Activated CD4-positive, alpha-beta T cell treated with anti-CD3 and anti-CD28 coated beads, Interleukin-2, amount 10 ng/mL, durations not matched to agents 7 days and 5 days (primary cell): ENCODE data around the gene ACTR1A. TPM values are rescaled to one million over a fixed set of nuclear protein-coding genes. Genes with fewer than 3 reads are reported as not detected.

Experiments
- CTCF ChIA-PET: fragments of 350-600 bp; sonication (Branson Sonifier 250); formaldehyde crosslinking; loops from one replicate; lab custom pipeline; 2021; ENCODE audit warnings: antibody characterized with exemption; lab: Charles Lee
- POLR2A ChIA-PET: fragments of 350-600 bp; sonication (Branson Sonifier 250); formaldehyde crosslinking; loops from one replicate; lab custom pipeline; 2021; ENCODE audit warnings: antibody characterized with exemption; lab: Charles Lee
- DNase-seq: peaks from one replicate; pipeline ENCODE4 v3.0.0-alpha.2; 2020
- H3K27ac Mint-ChIP-seq: one replicate; pipeline ENCODE4 v1.8.0; 2021; ENCODE audit warnings: mild to moderate bottlenecking, moderate library complexity, mixed read lengths
- H3K27me3 Mint-ChIP-seq: one replicate; pipeline ENCODE4 v1.8.0; 2021; ENCODE audit warnings: mixed read lengths
- H3K36me3 Mint-ChIP-seq: one replicate; pipeline ENCODE4 v1.8.0; 2021; ENCODE audit warnings: low read depth, mixed read lengths
- H3K4me1 Mint-ChIP-seq: one replicate; pipeline ENCODE4 v1.8.0; 2021; ENCODE audit warnings: mixed read lengths
- H3K4me3 Mint-ChIP-seq: one replicate; pipeline ENCODE4 v1.8.0; 2021; ENCODE audit warnings: mild to moderate bottlenecking, moderate library complexity, mixed read lengths
- H3K9me3 Mint-ChIP-seq: one replicate; pipeline ENCODE4 v1.8.0; 2021; ENCODE audit warnings: mixed read lengths
- total RNA-seq, 2 experiments: library from RNA; stranded (reverse); gene quantifications; one replicate each; pipeline ENCODE4 v1.2.3, GENCODE V29; 2021

The ACTR1A gene
- total RNA-seq = 10 to 100 TPM; 76.1 to 84.5 TPM

DNA sequence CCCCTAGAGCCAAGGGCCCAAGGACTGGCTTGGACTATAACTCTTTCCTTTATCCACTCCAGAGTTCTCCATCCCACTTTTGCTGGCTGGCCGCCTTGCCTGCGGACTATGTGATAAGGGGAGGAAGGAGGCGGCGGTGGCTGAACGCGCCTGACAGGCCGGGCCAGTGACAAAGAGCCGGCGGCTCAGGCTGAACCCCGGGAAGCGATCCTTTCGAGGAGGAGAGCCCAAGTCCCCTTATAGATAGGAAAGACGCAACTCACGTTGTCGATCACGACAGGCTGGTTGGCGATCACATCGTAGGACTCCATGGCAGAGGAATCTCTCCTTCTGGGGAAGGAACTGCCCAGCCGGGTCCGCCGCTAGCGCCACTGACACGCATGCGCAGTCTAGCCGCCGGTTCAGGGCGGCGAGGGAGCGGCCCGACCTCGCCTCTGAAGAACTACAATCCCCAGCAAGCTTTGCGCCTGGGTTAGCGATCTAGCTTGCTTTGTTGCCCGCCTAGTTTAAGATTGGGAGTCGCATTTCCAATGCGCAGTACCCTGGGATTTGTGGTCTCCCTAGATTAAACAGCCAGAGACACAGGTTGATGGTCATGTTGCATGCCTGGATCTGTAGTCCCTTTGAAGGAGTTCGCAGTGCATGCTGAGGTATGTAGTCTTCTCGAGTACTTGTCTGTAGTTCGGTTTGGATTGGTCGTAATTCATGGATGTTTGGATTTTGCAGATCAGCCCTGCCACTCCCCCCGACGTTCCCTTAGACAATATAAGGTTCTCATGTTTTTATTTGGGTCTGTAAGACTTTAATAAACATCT lies at the start of gene ACTR1A:
TSS of gene ACTR1A (minus strand) at position 376 of the 815 bp plus-strand sequence. CDS start at position 311, 65 bp downstream.
- no peak within 1 kb of the TSS for H3K4me3 Mint-ChIP-seq
- no peak within 1 kb of the TSS for H3K27ac Mint-ChIP-seq
- H3K36me3 Mint-ChIP-seq = peaks cover 15% of the 10 kb centered on the region
- no peaks in the 10 kb centered on the region for H3K9me3 Mint-ChIP-seq
- no peaks in the 10 kb centered on the region for H3K27me3 Mint-ChIP-seq
- CTCF ChIA-PET = interaction anchor here (0.6 to 3.8 kb wide), 13 partner anchors 9 to 124 kb away, joined by 3 to 36 read pairs (median 6); partner anchors contain the start of gene C10orf95
- POLR2A ChIA-PET = interaction anchor here (0.6 kb wide), 1 partner anchor 31 kb away, joined by 6 read pairs; no protein-coding TSS in a partner anchor
- peak; percentile 96 for DNase-seq
- H3K4me1 Mint-ChIP-seq = peaks cover 38% of the 10 kb centered on the region

DNA sequence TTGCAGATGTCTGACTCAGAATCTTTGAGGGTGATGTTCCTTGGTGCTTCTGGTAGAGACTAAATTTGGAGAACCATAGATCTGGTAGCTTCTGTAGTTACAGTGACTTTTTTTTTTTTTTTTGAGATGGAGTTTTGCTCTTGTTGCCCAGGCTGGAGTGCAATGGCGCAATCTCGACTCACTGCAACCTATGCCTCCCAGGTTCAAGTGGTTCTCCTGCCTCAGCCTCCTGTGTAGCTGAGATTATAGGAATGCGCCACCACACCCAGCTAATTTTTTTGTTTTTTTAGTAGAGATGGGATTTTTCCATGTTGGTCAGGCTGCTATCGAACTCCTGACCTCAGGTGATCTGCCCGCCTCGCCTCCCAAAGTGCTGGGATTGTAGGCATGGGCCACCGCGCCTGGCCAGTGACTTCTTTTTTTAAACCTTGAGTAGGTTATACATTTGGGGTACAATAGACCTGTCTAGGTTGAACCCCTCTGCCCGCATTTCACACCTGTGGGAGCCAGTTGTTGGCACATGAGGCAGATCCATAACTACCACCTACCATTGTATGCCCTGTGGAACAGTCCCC lies 48.2 kb upstream of the ACTR1A start:
- H3K4me1 Mint-ChIP-seq = no peaks in the 10 kb centered on the region
- no peaks in the 10 kb centered on the region for H3K9me3 Mint-ChIP-seq
- ChIA-PET POLR2A (no interaction called here), CTCF (interaction anchor here (1.6 kb wide), 2 partner anchors 47 to 333 kb away, joined by 3 to 4 read pairs; partner anchors contain the start of gene SUFU)
- H3K27me3 Mint-ChIP-seq = no peaks in the 10 kb centered on the region
- no peak for DNase-seq
- H3K36me3 Mint-ChIP-seq = peaks cover 14% of the 10 kb centered on the region
- no peak overlapping the region for H3K27ac Mint-ChIP-seq
- no peak overlapping the region for H3K4me3 Mint-ChIP-seq

DNA sequence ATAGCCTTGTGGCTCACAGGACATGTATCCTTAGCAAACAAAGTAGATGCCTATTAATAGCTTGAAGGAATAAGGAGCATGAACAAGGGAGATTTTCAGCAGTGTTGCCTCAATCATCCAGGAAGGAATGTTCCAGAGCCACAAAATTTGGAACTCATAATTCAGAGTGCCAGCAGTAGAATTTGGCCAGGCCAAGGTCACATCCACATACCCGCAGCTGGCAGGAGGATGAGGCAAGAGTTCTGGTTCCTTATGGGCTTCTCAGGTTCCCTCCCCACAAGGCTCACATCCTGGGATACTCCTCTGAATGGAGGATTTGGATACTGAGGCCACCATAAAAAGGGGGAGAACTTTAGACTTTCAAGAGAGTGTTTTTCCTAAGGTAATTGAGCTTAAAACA lies 47.0 kb upstream of the ACTR1A start:
- ChIA-PET POLR2A (no interaction called here), CTCF (interaction anchor here (1.6 kb wide), 1 partner anchor 46 kb away, joined by 4 read pairs; the partner anchor contains the start of gene SUFU)
- H3K27me3 Mint-ChIP-seq = no peaks in the 10 kb centered on the region
- no peak for DNase-seq
- H3K4me1 Mint-ChIP-seq = no peaks in the 10 kb centered on the region
- H3K4me3 Mint-ChIP-seq = no peak overlapping the region
- H3K9me3 Mint-ChIP-seq = no peaks in the 10 kb centered on the region
- H3K27ac Mint-ChIP-seq = no peak overlapping the region
- peaks cover 14% of the 10 kb centered on the region for H3K36me3 Mint-ChIP-seq

DNA sequence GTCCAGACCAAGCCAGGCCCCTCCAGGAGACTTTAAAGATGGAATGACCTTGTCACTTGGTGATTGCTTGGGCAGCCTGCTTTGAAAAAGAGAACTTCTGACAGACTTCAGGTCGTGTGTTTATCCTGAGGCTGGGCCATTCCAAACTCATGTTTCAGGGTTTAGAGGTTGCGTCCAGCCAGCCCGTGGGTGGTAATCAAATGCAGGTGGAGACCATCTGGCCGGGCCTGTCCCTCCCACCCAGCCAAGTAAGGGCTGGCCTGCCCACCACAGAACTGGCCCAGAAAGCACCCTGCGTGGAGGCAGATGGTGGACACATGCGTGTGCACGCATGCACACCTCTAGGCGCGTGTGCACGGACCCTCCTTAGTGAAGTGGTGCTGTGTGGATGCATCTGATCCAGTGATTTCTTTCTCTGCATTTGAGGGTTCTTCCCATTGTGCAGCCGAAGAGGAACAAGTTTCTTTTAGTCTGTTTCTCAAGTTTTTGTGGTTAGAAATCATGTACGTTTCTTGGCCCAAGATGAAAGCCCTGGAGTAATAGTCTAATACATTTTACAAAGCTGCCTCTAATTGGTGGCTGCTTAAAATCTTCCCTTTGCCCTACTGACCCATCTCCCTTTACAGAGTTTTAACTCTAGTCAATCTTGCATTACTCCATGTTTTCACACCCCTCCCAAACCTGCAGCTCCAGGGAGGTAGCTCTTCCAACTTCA lies 44.3 kb upstream of the ACTR1A start:
- H3K4me1 Mint-ChIP-seq = peaks cover 4% of the 10 kb centered on the region
- no peaks in the 10 kb centered on the region for H3K9me3 Mint-ChIP-seq
- H3K4me3 Mint-ChIP-seq = no peak overlapping the region
- DNase-seq = no peak
- H3K36me3 Mint-ChIP-seq = peaks cover 11% of the 10 kb centered on the region
- ChIA-PET POLR2A (no interaction called here), CTCF (interaction anchor here (0.6 to 2.0 kb wide), 3 partner anchors 16 to 354 kb away, joined by 3 to 8 read pairs (median 3); no protein-coding TSS in a partner anchor)
- H3K27ac Mint-ChIP-seq = no peak overlapping the region
- H3K27me3 Mint-ChIP-seq = no peaks in the 10 kb centered on the region

DNA sequence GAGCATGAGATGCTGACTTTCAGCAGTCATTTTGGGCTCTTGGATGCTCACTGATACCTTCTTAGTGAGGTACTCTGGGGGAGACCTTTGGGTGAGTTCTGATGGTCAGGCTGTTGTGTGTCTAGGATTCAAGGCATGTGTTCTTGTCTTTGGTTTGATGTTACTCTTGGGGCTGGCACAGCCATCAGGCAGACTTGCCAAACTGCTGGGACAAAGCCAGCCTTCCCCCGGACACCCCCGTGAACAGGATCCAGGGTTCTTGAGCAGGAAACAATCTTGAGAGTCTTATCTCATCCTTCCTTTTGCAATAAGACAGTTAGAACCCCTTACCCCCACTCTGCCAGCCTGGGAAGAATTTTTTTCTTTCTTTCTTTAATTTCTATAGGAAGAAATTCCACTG lies 43.5 kb upstream of the ACTR1A start:
- POLR2A ChIA-PET = no interaction called here
- no peak for DNase-seq
- H3K9me3 Mint-ChIP-seq = no peaks in the 10 kb centered on the region
- CTCF ChIA-PET = interaction anchor here (0.6 kb wide), 2 partner anchors 144 to 451 kb away, joined by 4 to 5 read pairs; no protein-coding TSS in a partner anchor
- H3K27me3 Mint-ChIP-seq = no peaks in the 10 kb centered on the region
- H3K4me1 Mint-ChIP-seq = peaks cover 4% of the 10 kb centered on the region
- no peak overlapping the region for H3K27ac Mint-ChIP-seq
- H3K36me3 Mint-ChIP-seq = peaks cover 10% of the 10 kb centered on the region
- H3K4me3 Mint-ChIP-seq = no peak overlapping the region

DNA sequence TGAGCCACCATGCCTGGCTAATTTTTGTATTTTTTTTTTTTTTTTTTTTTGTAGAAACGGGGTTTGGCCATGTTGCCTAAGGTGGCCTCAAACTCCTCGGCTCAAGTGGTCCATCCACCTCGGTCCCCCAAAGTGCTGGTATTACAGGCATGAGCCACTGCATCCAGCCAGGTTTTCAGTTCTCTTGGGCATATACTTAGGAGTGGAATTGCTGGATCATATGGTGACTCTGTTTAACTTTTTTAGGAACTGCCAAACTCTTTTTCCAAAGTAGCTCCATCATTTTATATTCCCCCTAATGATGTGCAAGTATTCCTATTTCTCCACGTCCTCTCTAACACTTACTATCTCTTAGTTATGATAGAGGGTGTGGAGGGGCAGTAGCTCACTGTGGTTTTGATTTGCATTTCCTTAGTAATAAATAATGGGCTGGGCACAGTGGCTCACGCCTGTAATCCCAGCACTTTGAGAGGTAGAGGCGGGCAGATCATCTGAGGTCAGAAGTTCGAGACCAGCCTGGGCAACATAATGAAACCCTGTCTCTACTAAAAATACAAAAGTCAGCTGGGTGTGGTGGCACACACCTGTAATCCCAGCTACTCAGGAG lies 42.9 kb upstream of the ACTR1A start:
- H3K27me3 Mint-ChIP-seq = no peaks in the 10 kb centered on the region
- H3K27ac Mint-ChIP-seq = peak overlapping the region; percentile 36
- peaks cover 7% of the 10 kb centered on the region for H3K36me3 Mint-ChIP-seq
- H3K4me1 Mint-ChIP-seq = peaks cover 4% of the 10 kb centered on the region
- POLR2A ChIA-PET = no interaction called here
- CTCF ChIA-PET = interaction anchor here (0.6 kb wide), 3 partner anchors 19 to 450 kb away, joined by 4 to 5 read pairs (median 4); no protein-coding TSS in a partner anchor
- DNase-seq = no peak
- no peaks in the 10 kb centered on the region for H3K9me3 Mint-ChIP-seq
- H3K4me3 Mint-ChIP-seq = no peak overlapping the region

DNA sequence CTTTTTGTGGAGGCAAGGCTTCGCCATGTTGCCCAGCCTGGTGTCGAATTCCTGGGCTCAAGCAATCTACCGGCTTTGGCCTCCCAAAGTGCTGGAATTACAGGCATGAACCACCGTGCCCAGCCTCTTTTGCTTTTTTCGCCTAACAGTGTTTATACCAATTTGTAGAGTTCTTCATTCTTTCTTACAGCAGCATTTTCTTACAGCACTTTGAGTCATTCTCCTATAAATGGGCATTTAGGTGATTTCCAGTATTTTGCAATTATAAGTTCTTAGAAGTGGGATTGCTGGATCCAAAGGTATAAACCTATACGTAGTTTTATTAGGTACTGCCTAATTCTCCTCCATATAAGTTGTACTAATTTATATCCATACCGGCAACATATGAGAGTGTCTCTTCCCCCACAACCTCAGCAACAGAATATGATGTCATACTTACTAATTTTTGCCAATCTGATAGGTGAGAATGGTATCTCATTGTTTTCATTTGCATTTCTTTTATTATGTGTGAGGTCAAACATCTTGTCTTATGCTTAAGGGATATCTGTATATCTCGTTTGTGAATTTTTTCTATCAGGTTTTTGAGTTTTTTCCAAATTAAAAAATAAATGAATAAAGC lies 40.4 kb upstream of the ACTR1A start:
- POLR2A ChIA-PET = no interaction called here
- H3K4me1 Mint-ChIP-seq = peaks cover 4% of the 10 kb centered on the region
- no peaks in the 10 kb centered on the region for H3K36me3 Mint-ChIP-seq
- no peak overlapping the region for H3K4me3 Mint-ChIP-seq
- no peak for DNase-seq
- CTCF ChIA-PET = interaction anchor here (0.7 kb wide), 1 partner anchor 382 kb away, joined by 3 read pairs; no protein-coding TSS in a partner anchor
- H3K27ac Mint-ChIP-seq = no peak overlapping the region
- no peaks in the 10 kb centered on the region for H3K27me3 Mint-ChIP-seq
- no peaks in the 10 kb centered on the region for H3K9me3 Mint-ChIP-seq

DNA sequence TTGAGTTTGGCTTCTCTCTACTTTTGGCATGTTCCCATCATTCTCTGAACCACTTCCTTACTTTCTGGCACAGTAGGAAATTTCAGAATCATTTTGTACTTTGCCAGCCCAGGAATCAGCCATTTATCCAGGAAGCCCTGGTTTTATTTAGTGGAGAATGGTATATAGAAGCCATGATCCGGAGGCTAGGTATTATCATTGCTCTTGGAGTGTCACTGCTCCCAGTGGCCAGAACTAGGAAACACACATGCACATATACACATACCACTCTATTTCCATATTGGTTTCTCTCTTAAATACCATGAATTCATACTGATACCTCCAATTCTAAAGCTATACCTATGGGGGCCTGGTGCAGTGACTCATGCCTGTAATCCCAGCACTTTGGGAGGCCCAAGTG lies 37.5 kb upstream of the ACTR1A start:
- Mint-ChIP-seq H3K36me3 (no peaks in the 10 kb centered on the region), H3K27me3 (no peaks in the 10 kb centered on the region), H3K27ac (no peak overlapping the region), H3K9me3 (no peaks in the 10 kb centered on the region), H3K4me1 (peaks cover 7% of the 10 kb centered on the region), H3K4me3 (no peak overlapping the region)
- ChIA-PET CTCF (no interaction called here), POLR2A (interaction anchor here (0.6 kb wide), 1 partner anchor 34 kb away, joined by 3 read pairs; no protein-coding TSS in a partner anchor)
- DNase-seq = no peak

DNA sequence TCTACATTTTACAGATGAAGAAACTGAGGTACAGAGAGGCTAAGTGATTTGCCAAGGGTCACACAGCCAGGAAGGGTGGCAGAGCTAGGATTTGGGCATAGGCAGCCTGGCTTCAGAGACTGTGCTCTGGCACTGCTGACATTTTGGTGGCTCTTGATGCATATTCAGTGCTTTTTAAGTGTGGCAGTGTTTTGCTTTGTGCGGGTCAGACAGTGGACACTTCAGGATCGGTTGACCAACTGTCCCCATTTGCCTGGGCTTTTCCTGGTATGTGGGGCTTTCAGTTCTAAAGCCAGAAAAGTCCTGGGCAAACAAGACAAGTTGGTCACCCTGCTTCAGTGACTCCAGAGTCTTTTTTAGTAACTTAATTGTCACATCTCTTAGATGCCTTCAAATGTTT lies 36.3 kb upstream of the ACTR1A start:
- peaks cover 7% of the 10 kb centered on the region for H3K4me1 Mint-ChIP-seq
- H3K36me3 Mint-ChIP-seq = no peaks in the 10 kb centered on the region
- no peaks in the 10 kb centered on the region for H3K27me3 Mint-ChIP-seq
- no peak overlapping the region for H3K27ac Mint-ChIP-seq
- CTCF ChIA-PET = interaction anchor here (0.6 kb wide), 1 partner anchor 1283 kb away, joined by 3 read pairs; no protein-coding TSS in a partner anchor
- H3K9me3 Mint-ChIP-seq = no peaks in the 10 kb centered on the region
- no peak overlapping the region for H3K4me3 Mint-ChIP-seq
- POLR2A ChIA-PET = no interaction called here
- no peak for DNase-seq

DNA sequence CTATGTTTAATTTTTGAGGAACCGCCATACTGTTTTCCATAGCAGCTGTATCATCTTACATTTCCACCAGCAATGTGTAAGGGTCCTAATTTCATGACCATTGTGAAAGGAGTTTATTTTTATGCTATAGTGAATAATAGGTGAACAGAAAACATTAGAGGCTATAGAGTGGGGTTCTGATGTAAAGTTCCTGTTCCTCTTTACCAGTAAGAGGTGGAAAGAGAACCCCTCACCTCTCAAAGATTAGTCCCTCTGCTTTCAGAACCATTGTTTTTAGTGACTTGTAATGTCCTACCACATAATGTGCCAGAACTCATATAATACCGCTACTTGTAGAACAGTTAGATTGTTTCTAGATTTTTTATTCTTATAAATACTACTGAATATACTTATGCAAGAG lies 35.4 kb upstream of the ACTR1A start:
- POLR2A ChIA-PET = no interaction called here
- H3K36me3 Mint-ChIP-seq = no peaks in the 10 kb centered on the region
- H3K4me1 Mint-ChIP-seq = peaks cover 6% of the 10 kb centered on the region
- H3K27ac Mint-ChIP-seq = no peak overlapping the region
- DNase-seq = no peak
- CTCF ChIA-PET = no interaction called here
- H3K9me3 Mint-ChIP-seq = no peaks in the 10 kb centered on the region
- no peaks in the 10 kb centered on the region for H3K27me3 Mint-ChIP-seq
- H3K4me3 Mint-ChIP-seq = no peak overlapping the region

DNA sequence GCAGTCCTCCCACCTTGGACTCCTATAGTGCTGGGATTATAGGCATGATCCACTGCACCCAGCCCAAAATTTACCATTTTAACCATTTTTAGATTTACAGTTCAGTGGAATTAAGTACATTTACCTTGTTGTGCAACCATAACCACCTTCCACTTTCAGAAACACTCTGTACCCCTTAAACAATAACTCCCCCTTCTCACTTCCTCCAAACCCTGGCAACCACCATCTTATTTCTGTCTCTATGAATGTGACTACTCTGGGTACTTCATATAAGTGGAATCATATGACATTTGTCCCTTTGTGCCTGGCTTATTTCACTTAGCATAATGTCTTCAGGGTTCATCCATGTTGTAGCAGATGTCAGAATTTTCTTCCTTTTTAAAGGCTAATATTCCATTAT lies 34.9 kb upstream of the ACTR1A start:
- H3K4me1 Mint-ChIP-seq = peaks cover 3% of the 10 kb centered on the region
- H3K4me3 Mint-ChIP-seq = no peak overlapping the region
- no peak for DNase-seq
- H3K9me3 Mint-ChIP-seq = no peaks in the 10 kb centered on the region
- CTCF ChIA-PET = interaction anchor here (0.7 kb wide), 1 partner anchor 88 kb away, joined by 3 read pairs; no protein-coding TSS in a partner anchor
- POLR2A ChIA-PET = no interaction called here
- H3K27ac Mint-ChIP-seq = no peak overlapping the region
- no peaks in the 10 kb centered on the region for H3K27me3 Mint-ChIP-seq
- no peaks in the 10 kb centered on the region for H3K36me3 Mint-ChIP-seq
